HG02852 (cell line): ENCODE measurements around the gene CD6.
"Not testable (repeated sequence)": the region's sequence is repeated elsewhere in the genome, so short reads cannot be mapped to it uniquely, and the experiment has no call there.

Experiments used
- ATAC-seq: cut with Tn5 transposase; IDR thresholded peaks from one replicate; pipeline ENCODE4 v1.9.1; 2021; ENCODE audit warnings: mild to moderate bottlenecking, moderate library complexity; ENCODE audit not compliant: unreplicated experiment

The CD6 gene

GRCh38 chr11:61049063-61049377 is 77.5 kb downstream of the CD6 start:
- ATAC-seq: no peak

GRCh38 chr11:61049859-61050258 is 78.4 kb downstream of the CD6 start:
- no peak for ATAC-seq

- ATAC-seq: no peak
Measured at GRCh38 chr11:61052182-61052972, 80.9 kb downstream of the CD6 start.

GRCh38 chr11:61053191-61053590 is 81.7 kb downstream of the CD6 start:
- ATAC-seq: no peak

GRCh38 chr11:61054513-61054912 is 83.0 kb downstream of the CD6 start:
- no peak for ATAC-seq

GRCh38 chr11:61054927-61055562 is 83.6 kb downstream of the CD6 start:
- no peak for ATAC-seq

- no peak for ATAC-seq
Measured at GRCh38 chr11:61055776-61056175, 84.3 kb downstream of the CD6 start.

- no peak for ATAC-seq
Measured at GRCh38 chr11:61056571-61056970, 85.1 kb downstream of the CD6 start.

- no peak for ATAC-seq
Measured at GRCh38 chr11:61056981-61057380, 85.5 kb downstream of the CD6 start.

GRCh38 chr11:61057615-61058014 is 86.1 kb downstream of the CD6 start:
- no peak for ATAC-seq

GRCh38 chr11:61058583-61059259 is 87.2 kb downstream of the CD6 start:
- no peak for ATAC-seq

- no peak for ATAC-seq
Measured at GRCh38 chr11:61059260-61059752, 87.8 kb downstream of the CD6 start.

- peak; percentile 82 for ATAC-seq
Measured at GRCh38 chr11:61061081-61061826, 89.8 kb downstream of the CD6 start.

- no peak for ATAC-seq
Measured at GRCh38 chr11:61062181-61062930, 90.9 kb downstream of the CD6 start.

- not testable (repeated sequence) for ATAC-seq
Measured at GRCh38 chr11:61065236-61065635, 93.8 kb downstream of the CD6 start.

GRCh38 chr11:61065955-61066638 is 94.6 kb downstream of the CD6 start:
- ATAC-seq: no peak

GRCh38 chr11:61066645-61067044 is 95.2 kb downstream of the CD6 start:
- no peak for ATAC-seq

GRCh38 chr11:61067782-61068446 is 96.4 kb downstream of the CD6 start:
- no peak for ATAC-seq

- ATAC-seq: no peak
Measured at GRCh38 chr11:61068581-61068980, 97.1 kb downstream of the CD6 start.
